Activated T-cell treated with anti-CD3 and anti-CD28 coated beads, Interleukin-2, amount 50 U/mL, for 1 hour (primary cell): ENCODE data around the gene MECP2.

Experiments
- DNase-seq: peaks from one replicate; pipeline ENCODE4 v3.0.0-alpha.2; 2020

MECP2 gene

GRCh38 chrX:154030715-154031305 lies 66.7 kb downstream of the MECP2 start:
- no peak for DNase-seq

- no peak for DNase-seq
Observed at GRCh38 chrX:154030266-154030665, 67.3 kb downstream of the MECP2 start.

GRCh38 chrX:154029439-154029838 lies 68.1 kb downstream of the MECP2 start:
- no peak for DNase-seq

GRCh38 chrX:154028502-154029184 lies 68.9 kb downstream of the MECP2 start:
- no peak for DNase-seq

DNA sequence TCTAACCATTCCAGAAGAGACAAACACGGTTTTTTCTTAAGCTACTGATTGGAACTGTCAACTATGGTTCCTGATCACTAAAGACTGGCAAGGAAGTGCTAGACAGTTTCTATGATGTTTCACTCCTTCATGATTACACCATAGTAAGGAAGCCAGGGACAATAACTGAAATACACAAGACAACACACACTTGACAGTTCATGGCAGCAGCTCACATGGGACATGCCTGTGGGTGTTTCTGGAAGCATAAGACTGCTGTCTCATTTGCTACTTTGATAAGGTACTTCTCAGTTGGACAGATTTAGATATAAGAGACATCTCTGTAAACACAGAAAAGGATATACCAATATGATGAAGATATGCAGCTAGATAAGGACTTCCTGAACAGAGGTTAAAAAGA lies 69.5 kb downstream of the MECP2 start:
- DNase-seq, result no peak

DNA sequence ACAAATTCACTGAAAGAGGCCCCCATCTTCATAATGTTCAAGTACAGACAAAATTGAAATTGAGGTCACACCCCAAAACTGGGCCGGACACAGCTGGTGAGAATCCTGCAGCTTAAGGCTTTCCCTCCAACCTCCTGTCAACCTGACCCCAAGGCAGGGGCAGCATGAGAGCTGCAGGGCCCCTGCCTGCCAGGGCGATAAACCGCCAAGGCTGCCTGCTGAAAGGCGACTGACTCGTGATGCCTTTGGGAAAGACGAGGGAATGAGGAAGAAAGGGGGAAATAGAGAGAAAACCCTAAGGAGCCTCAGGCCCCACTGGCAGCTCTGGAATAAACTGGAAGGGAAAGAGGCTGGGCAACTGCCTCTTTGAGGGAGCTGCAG lies 70.5 kb downstream of the MECP2 start:
- no peak for DNase-seq

GRCh38 chrX:154026136-154027021 lies 71.1 kb downstream of the MECP2 start:
- DNase-seq, result no peak

- DNase-seq, result no peak
Observed at GRCh38 chrX:154025230-154025629, 72.3 kb downstream of the MECP2 start.

GRCh38 chrX:154024271-154024670 lies 73.2 kb downstream of the MECP2 start:
- no peak for DNase-seq

DNA sequence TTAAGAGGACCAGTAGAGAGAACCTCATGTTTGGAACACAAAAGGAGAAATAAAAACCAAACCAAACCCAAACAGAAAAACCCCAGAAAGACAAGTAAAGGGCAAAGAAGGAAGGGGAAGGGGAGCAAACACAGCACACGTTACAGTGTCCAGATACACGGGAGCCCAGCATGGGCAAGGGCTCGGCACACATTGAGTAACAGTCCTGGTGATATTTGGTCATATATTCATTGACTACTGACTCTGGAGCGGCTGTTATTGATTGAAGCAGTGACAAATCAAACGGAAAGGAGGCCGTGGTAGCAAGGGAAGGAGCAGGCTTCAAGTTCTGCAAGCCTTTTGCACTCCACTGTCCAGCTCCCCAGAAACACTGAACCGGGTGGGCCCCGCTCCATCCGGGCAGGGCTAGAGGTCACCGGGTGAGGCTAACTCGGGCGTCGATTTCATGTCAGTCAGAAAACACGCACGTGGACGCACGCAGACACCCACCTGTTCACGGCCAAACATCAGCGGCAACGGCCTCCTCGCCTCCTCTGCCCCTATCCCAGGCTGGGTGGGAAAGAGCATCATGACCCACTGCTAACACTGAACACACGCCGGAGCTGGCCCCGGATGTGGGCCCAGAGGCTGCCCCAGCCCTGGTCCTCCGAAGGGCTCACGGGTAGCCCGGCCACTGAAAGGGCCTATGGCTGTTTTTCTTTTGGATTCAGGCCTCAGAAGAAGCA lies 74.1 kb downstream of the MECP2 start:
- DNase-seq, result no peak

GRCh38 chrX:154022108-154022507 lies 75.4 kb downstream of the MECP2 start:
- no peak for DNase-seq

DNA sequence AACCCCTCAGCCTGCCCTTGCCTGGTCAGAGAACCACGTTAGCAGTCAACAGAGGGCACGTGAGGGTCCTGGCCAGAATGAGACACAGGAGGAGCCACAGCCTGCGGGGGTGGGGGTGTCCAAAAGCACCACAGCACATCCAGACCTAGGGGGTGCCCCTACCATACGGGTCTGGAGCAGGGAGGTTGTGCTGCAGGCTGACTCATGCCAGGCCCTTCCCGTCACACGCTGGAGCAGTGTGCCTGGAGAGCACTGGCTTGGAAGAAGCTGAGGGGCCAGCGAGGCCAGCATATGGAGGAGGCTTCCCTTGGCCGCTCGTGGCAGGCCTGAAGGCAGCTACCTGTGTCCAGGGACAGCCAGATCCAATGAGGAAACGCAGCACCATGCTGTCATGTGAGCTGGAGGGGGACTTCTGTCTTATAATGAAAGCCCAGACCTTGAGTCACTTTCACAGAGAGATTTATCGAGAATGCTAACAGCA lies 76.3 kb downstream of the MECP2 start:
- no peak for DNase-seq

DNA sequence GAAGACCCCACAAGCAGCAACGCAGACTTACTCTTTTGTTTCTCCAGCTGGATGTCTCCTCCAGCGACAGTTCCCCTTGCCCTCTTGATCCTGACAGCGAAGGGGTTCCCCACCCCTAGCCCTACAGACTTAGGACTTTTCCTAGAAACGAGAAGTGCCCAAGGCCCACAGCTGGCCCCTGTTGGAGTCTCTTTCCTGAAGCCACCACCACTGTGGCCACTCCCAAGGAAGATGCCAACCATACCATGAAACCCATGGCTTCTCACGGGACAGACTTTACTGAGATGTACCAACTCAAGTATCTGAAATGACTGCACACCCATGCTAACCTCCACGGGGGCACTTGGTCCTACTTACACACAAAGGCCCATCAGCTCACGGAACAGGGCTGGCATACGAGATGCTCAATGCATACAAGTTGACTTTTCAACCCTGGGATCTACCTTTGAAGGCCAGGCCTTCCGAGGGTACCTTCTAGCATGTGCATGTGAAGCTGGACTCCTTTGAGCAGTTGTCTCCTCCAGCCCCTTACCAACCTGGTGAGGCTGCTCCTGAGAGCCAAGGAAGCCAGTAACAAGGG lies 76.9 kb downstream of the MECP2 start:
- DNase-seq, result no peak

GRCh38 chrX:154019633-154020528 lies 77.6 kb downstream of the MECP2 start, which contains the start of gene IRAK1:
Gene IRAK1, minus strand, starts transcription at chrX:154019902. Its CDS starts 90 bp downstream, at chrX:154019812.
- peak; percentile 68 for DNase-seq

- no peak for DNase-seq
Observed at GRCh38 chrX:154019061-154019621, 78.4 kb downstream of the MECP2 start.

- DNase-seq, result no peak
Observed at GRCh38 chrX:154018518-154019060, 78.9 kb downstream of the MECP2 start.

DNA sequence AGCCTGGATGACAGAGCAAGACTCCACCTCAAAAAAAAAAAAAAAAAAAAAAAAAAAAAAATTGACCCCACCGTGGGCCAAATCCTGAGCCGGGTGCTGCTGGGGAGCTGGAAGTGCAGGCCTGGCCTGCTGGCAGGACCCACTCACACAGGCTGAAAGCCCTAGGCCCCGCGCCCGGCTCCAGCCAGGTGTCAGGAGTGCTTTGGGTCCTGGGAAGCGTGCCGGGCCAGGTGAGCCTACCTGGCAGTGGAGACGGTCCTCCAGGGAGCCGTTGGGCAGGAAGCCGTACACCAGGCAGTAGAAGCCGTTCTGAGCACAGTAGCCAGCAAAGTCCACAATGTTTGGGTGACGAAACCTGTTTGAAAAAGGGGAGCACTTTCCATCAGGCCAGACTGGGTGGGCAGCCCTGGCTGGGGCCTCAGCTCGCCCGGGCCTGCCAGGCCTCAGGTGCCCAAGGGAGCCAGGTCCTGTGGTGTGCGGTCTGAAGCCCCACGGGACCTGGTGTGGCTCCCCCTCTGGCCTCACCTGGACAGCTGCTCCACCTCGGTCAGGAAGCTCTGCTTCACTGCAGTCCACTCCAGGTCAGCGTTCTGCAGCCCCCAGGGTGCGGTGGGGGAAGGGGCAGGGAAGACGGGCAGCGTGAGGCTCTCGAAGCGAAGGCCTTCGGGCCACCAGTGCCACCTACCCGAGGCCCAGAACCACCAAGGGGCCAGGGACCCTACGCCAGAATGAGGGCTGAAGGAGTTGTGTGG lies 79.6 kb downstream of the MECP2 start:
- no peak for DNase-seq

DNA sequence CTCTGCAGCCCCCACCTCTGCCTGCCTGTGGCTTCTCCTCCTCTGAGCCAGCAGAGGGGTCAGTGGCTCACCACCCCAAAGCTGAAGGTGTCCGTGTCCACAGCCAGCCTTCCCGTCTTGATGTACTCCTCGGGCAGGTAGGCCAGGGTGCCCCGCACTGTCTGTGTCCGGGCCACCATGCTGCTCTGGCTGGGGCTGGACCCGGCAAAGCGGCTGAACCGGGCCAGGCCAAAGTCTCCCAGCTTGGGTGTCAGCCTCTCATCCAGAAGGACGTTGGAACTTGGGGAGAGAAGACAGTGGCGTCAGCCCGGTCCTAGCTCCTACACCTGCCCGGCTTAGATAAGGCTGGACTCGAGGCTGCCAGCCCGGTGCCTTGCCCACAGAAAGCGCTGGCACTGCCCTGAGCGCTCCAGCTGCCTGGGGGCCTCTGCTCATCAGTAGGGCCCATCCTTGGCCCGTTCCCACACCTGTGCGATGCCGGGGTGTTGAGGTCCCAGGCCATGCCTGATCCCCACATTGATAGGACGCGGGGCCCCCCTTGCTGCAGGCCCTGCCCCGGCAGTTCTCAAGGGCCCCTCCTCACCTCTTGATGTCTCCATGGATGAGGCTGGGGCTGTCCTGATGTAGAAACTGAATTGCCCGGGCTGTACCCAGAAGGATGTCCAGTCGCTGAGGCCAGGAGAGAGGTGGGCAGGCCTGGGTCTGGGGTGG lies 81.0 kb downstream of the MECP2 start:
- no peak for DNase-seq

DNA sequence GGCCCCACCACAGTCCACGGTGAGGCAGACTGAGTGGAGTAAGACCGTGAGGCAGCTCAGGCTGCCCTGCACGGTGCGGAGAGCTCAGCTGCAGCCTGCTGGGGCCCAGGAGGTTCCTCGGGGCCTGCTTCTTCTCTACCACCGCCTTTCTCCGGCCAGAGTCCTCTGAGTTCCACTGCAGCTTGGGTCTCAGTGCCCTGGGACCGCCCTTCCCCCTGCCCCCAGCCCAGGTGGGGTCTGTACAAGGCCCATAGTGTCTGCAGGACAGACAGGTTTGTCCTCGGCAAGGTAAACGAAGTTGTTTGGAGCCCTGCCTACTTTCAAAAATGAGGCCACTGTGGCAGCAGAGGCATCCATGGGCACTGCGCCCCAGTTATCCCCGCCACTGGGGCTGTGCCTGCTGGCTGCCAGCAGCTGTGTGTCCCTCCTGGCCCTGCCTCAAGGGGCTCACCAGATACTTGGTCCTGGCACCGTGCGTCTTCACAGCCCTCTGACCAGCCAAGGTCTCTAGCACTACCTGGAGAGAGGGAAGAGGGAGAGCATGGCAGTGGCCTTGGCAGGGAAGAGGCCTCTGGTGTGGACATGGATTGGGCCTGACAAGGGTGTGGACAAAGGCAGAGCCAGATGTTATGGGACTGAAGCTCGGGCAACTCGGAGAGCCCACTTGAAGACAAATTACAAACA lies 81.8 kb downstream of the MECP2 start:
- no peak for DNase-seq
